Fibroblast of mammary gland (primary cell): ENCODE data around the gene SMAD7.

Experiments
- DNase-seq: peaks from one replicate; pipeline ENCODE4 v3.0.0-alpha.2; 2010; ENCODE audit warnings: low read depth
- H3K4me3 ChIP-seq: 2 replicates; pipeline ENCODE4 v1.5.1; 2011; ENCODE audit warnings: low read depth, mild to moderate bottlenecking, low read length, moderate library complexity; ENCODE audit not compliant: control insufficient read depth
- TF ChIP-seq, protein P1 (sequence below): conservative IDR thresholded peaks from 2 replicates; pipeline ENCODE4 v1.5.1; 2011; ENCODE audit warnings: low read depth, low read length, inconsistent platforms; ENCODE audit not compliant: control insufficient read depth, insufficient read depth

Gene SMAD7

DNA sequence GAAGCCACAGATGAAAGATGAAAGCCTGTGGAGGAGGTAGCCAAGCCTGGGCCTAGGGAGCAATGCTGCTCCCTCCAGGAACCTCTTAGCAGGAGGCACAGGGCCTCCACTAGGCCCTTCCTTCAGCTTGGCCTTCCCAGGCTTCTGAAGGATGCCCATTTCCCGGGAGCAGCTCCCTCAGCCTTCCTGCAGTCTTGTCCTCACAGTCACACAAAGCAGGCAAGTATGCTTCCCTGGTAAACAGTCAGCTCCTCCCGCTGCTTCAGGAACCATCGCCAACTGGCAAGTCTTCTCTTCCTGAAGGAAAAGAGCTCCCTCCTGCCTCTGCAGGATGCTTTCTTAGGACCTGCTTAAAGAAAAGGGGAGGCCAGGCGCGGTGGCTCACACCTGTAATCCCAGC lies 53.2 kb downstream of the SMAD7 start:
- no peak overlapping the region for H3K4me3 ChIP-seq
- DNase-seq = peak; percentile 30
- TF ChIP-seq, protein P1, sequence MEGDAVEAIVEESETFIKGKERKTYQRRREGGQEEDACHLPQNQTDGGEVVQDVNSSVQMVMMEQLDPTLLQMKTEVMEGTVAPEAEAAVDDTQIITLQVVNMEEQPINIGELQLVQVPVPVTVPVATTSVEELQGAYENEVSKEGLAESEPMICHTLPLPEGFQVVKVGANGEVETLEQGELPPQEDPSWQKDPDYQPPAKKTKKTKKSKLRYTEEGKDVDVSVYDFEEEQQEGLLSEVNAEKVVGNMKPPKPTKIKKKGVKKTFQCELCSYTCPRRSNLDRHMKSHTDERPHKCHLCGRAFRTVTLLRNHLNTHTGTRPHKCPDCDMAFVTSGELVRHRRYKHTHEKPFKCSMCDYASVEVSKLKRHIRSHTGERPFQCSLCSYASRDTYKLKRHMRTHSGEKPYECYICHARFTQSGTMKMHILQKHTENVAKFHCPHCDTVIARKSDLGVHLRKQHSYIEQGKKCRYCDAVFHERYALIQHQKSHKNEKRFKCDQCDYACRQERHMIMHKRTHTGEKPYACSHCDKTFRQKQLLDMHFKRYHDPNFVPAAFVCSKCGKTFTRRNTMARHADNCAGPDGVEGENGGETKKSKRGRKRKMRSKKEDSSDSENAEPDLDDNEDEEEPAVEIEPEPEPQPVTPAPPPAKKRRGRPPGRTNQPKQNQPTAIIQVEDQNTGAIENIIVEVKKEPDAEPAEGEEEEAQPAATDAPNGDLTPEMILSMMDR = no peak

DNA sequence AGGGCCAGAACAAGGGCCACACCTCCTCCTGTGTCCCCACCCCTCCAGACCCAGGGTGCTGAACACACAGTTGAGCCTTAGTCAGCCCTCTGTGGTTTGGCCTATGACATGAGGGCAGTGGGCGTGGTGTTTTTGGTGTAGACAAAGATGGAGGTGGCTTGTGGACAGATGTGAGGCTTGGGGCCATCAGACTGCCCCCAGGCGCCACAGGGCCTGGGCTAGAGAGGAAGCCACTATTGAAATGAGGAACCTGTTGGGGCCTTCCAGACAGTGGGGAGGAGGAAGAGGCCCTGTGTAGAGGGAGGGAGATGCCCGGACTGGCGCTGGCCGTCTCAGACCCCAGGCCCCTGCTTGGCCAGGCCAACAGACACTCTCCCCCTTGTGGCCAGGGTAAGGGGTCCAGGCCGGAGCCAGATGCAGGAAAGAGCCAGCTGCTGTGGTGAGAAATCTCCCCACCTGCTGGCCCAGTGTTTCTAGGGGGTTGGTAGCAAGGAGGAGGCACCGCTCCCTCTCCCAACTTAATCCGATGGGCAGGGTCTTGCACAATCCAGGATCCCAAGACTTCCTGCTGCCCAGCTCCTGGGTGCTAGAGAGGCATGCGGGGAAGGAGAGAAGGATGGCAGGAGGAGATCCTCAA lies 53.8 kb downstream of the SMAD7 start:
- H3K4me3 ChIP-seq = no peak overlapping the region
- DNase-seq = peak; percentile 67
- TF ChIP-seq, protein P1 = no peak

DNA sequence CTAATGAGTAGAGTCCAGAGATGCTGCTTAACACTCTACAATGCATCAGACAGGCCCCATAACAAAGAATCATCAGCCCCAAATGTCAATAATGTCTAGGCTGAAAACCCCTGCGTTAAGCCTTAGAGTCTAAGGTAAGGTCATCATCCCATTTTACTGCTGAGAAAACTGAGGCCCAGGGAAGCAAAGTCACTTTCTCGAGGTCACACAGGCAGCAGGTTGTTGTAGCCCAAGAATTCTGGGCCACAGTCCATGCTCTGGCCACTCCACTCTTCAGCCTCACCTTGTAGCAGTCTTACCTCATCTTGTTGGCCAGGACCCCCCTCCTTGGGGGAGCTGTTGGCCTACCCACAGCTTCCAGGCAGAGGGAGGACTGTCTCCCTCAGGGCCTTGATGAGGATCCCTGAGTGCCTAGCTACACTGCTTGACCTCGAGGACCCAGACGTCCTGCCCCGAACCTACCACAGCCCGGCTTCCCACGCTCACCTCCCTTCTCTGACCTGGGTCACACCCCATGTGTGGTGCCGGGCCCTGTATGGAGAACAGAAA lies 54.4 kb downstream of the SMAD7 start:
- no peak for DNase-seq
- TF ChIP-seq, protein P1 = no peak
- H3K4me3 ChIP-seq = no peak overlapping the region

DNA sequence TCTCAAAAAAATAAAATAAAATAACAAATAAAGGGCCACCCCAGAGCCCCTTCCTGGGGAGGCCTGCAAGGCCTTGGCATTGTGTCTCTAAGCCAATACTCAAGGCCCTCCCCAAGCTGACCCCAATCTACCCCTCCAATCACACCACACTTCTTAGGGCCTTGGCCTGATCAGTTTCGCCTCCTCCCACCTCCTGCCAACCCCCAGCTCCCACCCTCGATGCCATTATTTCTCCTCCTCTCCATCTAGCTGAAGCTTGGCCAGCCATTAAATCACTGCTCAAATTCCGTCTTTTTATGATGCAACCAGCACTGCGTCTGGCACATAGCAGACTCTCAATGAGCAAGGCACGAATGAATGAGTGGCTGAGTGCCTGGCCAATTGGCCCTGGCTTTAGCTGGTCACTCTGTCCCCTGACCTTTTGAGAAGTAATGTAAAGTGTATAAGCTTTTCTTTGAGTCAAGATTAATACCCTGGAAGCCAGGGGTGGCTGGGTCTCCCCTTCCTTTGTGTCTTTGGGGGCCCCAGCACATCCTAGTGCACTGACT lies 55.9 kb downstream of the SMAD7 start:
- H3K4me3 ChIP-seq = no peak overlapping the region
- TF ChIP-seq, protein P1 = no peak
- DNase-seq = peak; percentile 35

DNA sequence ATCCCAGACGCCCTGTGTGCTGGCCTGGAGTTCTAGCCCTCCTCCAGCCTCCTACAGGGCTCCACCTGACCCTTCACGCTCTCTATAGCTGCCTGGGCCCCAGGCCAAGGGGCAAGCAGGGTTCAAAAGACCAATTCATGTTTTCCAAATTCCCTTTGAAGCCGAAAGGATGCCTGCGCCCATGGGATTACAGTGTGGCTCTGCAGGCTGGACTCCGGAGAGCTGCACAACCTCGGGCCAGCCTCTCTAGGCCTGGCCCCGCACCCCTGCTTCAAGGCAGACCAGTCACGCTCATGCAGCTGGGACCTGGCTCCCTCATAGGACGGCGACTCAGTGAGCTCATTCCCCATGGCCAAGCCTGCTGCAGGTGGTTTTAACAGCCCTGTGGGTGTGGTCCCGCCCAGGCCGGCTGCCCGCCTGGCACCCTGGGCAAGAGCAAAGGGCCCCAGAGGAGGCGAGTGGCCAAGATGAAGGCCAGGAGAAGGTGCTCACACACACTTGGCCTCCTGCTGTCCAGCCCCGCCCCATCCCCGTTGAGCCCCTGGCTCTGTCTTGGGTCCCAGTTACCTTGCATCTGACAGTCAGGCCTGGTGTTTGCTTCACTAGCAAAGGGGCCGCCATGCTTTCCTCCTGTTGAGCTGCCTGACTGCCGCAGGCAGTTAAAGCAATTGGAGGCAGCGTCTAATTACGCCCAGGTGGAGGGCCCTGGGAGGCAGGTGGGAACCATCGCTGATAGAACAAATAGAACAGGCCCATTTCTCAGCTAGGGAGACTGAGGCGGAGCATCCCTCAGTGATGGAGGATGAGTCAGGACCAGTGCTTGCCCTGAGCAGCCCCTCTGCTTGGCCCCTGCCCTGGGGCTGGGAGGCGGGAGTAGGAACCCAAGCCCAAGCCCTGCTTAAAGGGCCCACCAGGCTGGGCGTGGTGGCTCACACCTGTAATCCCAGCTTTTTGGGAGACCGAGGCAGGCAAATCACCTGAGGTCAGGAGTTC lies 56.9 kb downstream of the SMAD7 start:
- no peak overlapping the region for H3K4me3 ChIP-seq
- TF ChIP-seq, protein P1 = no peak
- no peak for DNase-seq

DNA sequence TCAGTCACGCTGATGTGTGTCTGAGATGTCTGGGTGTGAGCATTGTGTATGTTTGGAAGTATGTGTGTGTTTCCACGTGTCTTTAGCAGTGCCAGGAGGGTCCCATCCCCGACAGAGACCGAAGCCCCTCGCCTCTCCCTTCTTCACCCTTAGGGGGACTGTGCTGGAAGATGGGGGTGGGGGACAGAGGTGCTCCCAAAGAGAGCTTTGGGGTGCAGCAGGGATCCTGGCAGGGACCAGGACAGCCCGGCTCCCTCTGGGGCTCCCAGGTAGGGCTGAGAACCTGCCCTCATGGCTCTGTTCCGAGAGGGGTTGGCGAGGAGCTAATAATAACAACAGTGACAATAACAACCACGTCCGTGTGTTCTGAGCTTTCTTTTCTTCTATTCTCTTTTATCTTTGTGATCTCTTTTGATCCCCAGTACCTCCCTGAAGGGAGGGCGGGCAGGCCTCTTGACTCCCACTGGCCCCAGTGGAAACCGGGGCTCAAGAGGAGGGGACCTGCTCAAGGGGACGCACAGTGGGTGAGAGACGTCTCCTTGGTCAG lies 57.6 kb downstream of the SMAD7 start:
- H3K4me3 ChIP-seq = no peak overlapping the region
- TF ChIP-seq, protein P1 = no peak
- no peak for DNase-seq
